K562 (cell line): ENCODE measurements around the gene QPRT. TPM values are rescaled to one million over a fixed set of nuclear protein-coding genes. Genes with fewer than 3 reads are reported as not detected.

Experiments used
- REST ChIP-seq, 2 experiments: fragments of 450-650 bp; formaldehyde crosslinking in 1 of 2; IDR thresholded peaks; 2 replicates each; pipeline versions ENCODE4 v1.4.0 to v1.6.1; 2014 to 2020; ENCODE audit warnings: mild to moderate bottlenecking in 2 of 2, borderline replicate concordance in 1 of 2, low read depth in 1 of 2
- SMC3 ChIP-seq: conservative IDR thresholded peaks from 2 replicates; pipeline ENCODE4 v1.6.1; 2011; ENCODE audit warnings: low read depth, low read length, improper control_type of control experiment; ENCODE audit not compliant: insufficient read depth
- polyA plus RNA-seq, 8 experiments: library from polyadenylated mRNA; depleted of rRNA in 4 of 8; stranded (reverse) in 5 of 8; unstranded in 3 of 8; fragments of >200 nt; fragmentation: Nextera tagmentation in 2 of 8; fragmentation: Illumina TruSeq in 1 of 8; extraction: Ambion mirVana in 2 of 8; extraction: Trizol in 1 of 8; gene quantifications; 2 replicates each; pipeline versions ENCODE4 v1.2.1 to v1.2.3, GENCODE V29; 2011 to 2014; ENCODE audit warnings: inconsistent platforms in 1 of 8, missing spikeins in 1 of 8
- total RNA-seq, 7 experiments: library from RNA; depleted of rRNA in 6 of 7; stranded (reverse); fragments of >200 nt in 6 of 7; fragmentation: Illumina TruSeq in 2 of 7; extraction: Trizol in 2 of 7; gene quantifications; 2 replicates each; pipeline versions ENCODE4 v1.2.1 to v1.2.3, GENCODE V29; 2011 to 2021; ENCODE audit warnings: low replicate concordance in 1 of 7

The QPRT gene
- total and polyA plus RNA-seq, 9 of the 15 experiments (the other 6 are each of a cell fraction or from before 2014, with no cell fraction given) = 7.7 to 112 (median 64.1) TPM

- TF ChIP-seq REST (IDR thresholded peaks at IDR 0.05; ENCODE audit: borderline replicate concordance) (peak; percentile 68; the same call in 1 of the 2 replicates), REST (CRISPR knock-in tag; IDR thresholded peaks at IDR 0.05; ENCODE audit: low read depth) (no peak), SMC3 (0 out of 2 replicates have a peak, but pooled peaks have one; percentile 45)
These were observed 50.1 kb downstream of the QPRT start (continued) for GRCh38 chr16:29729116-29729521.
